Measurements from ENCODE around the gene LSR. TPM values are rescaled to one million over a fixed set of nuclear protein-coding genes. Genes with fewer than 3 reads are reported as not detected.

LSR gene
- polyA plus RNA-seq, 3 donors, result 38.5 to 52.0 (median 51.5) TPM

GRCh38 chr19:35266520-35267352, 17.9 kb downstream of the LSR start:
- DNase-seq (ENCODE audit: low read depth in 3 of 3, low spot score in 2 of 3), result no peak

- no peak for DNase-seq (ENCODE audit: low read depth in 3 of 3, low spot score in 2 of 3)
Observed at GRCh38 chr19:35267353-35267817, 18.6 kb downstream of the LSR start.

- peak in 2 of 3 donors; percentile 45 to 65 for DNase-seq (ENCODE audit: low read depth in 3 of 3, low spot score in 2 of 3)
Observed at GRCh38 chr19:35267818-35268535, 19.2 kb downstream of the LSR start.

- DNase-seq (ENCODE audit: low read depth in 3 of 3, low spot score in 2 of 3), result no peak
Observed at GRCh38 chr19:35268536-35269437, 20.0 kb downstream of the LSR start, which contains the start of gene USF2. Gene USF2, plus strand, starts transcription at chr19:35268962. Its CDS starts 140 bp downstream, at chr19:35269102.

- DNase-seq (ENCODE audit: low read depth in 3 of 3, low spot score in 2 of 3), result peak in 2 of 3 donors; percentile 66 to 67
Observed at GRCh38 chr19:35269438-35270117, 20.8 kb downstream of the LSR start.

- DNase-seq (ENCODE audit: low read depth in 3 of 3, low spot score in 2 of 3), result no peak
Observed at GRCh38 chr19:35270381-35270811, 21.6 kb downstream of the LSR start.

GRCh38 chr19:35271546-35271945, 22.7 kb downstream of the LSR start:
- DNase-seq (ENCODE audit: low read depth in 3 of 3, low spot score in 2 of 3), result no peak

- no peak for DNase-seq (ENCODE audit: low read depth in 3 of 3, low spot score in 2 of 3)
Observed at GRCh38 chr19:35272122-35272719, 23.4 kb downstream of the LSR start.

GRCh38 chr19:35272954-35273649, 24.3 kb downstream of the LSR start:
- no peak for DNase-seq (ENCODE audit: low read depth in 3 of 3, low spot score in 2 of 3)

GRCh38 chr19:35273686-35274259, 25.0 kb downstream of the LSR start:
- no peak for DNase-seq (ENCODE audit: low read depth in 3 of 3, low spot score in 2 of 3)

GRCh38 chr19:35274323-35274722, 25.5 kb downstream of the LSR start:
- no peak for DNase-seq (ENCODE audit: low read depth in 3 of 3, low spot score in 2 of 3)

GRCh38 chr19:35276706-35277281, 28.0 kb downstream of the LSR start:
- DNase-seq (ENCODE audit: low read depth in 3 of 3, low spot score in 2 of 3), result no peak

GRCh38 chr19:35278578-35279284, 29.9 kb downstream of the LSR start:
- DNase-seq (ENCODE audit: low read depth in 3 of 3, low spot score in 2 of 3), result no peak

GRCh38 chr19:35279374-35279773, 30.6 kb downstream of the LSR start:
- DNase-seq (ENCODE audit: low read depth in 3 of 3, low spot score in 2 of 3), result no peak

GRCh38 chr19:35279985-35280821, 31.4 kb downstream of the LSR start:
- no peak for DNase-seq (ENCODE audit: low read depth in 3 of 3, low spot score in 2 of 3)

- no peak for DNase-seq (ENCODE audit: low read depth in 3 of 3, low spot score in 2 of 3)
Observed at GRCh38 chr19:35281303-35281702, 32.5 kb downstream of the LSR start.
